Endothelial cell of umbilical vein (primary cell): ENCODE measurements around the gene SAMD5. TPM values are rescaled to one million over a fixed set of nuclear protein-coding genes. Genes with fewer than 3 reads are reported as not detected.

Experiments
- BruUV-seq: library from RNA; stranded (reverse); fragments of 400-500 nt; replicated peaks from 2 replicates; lab custom pipeline; 2021; lab: Mats Ljungman, UMichigan
- CTCF ChIA-PET: fragments of 300-600, 350-600 bp; sonication (Branson Sonifier 250); formaldehyde crosslinking; loops from one replicate; lab custom pipeline; 2021; ENCODE audit warnings: antibody characterized with exemption, inconsistent platforms; lab: Charles Lee
- POLR2A ChIA-PET: fragments of 300-600, 350-600 bp; sonication (Branson Sonifier 250); formaldehyde crosslinking; loops from one replicate; lab custom pipeline; 2021; ENCODE audit warnings: antibody characterized with exemption, inconsistent platforms; lab: Charles Lee
- DNase-seq: peaks from one replicate; pipeline ENCODE4 v3.0.0-alpha.2; 2011; ENCODE audit warnings: low read depth, low spot score
- FAIRE-seq: peaks from 2 replicates; lab custom pipeline; 2011; peaks lifted over from hg19 to GRCh38; lab: Jason Lieb, UNC
- H2AFZ ChIP-seq: 2 replicates; pipeline ENCODE4 v1.6.0; 2012; ENCODE audit warnings: low read depth, low read length, control low read depth, inconsistent platforms
- H3K27ac ChIP-seq: 2 replicates; pipeline ENCODE4 v1.5.1; 2011; ENCODE audit warnings: low read depth, mild to moderate bottlenecking, control low read depth, low read length, moderate library complexity; ENCODE audit not compliant: insufficient read depth
- H3K27me3 ChIP-seq, 2 experiments: 2 replicates each; pipeline versions ENCODE4 v1.6.0 to v1.6.1; 2011; ENCODE audit warnings: low read length in 2 of 2, mixed read lengths in 1 of 2; ENCODE audit not compliant: control insufficient read depth in 2 of 2, insufficient read depth in 2 of 2
- H3K36me3 ChIP-seq, 2 experiments: 2 replicates in 1 of 2; 3 replicates in 1 of 2; pipeline ENCODE4 v1.5.1; 2011; ENCODE audit warnings: low read length in 2 of 2, mild to moderate bottlenecking in 1 of 2, moderate library complexity in 1 of 2; ENCODE audit not compliant: control insufficient read depth in 2 of 2, insufficient read depth in 2 of 2; ENCODE audit errors: extremely low read depth in 1 of 2
- H3K4me1 ChIP-seq: 3 replicates; pipeline ENCODE4 v1.5.1; 2011; ENCODE audit warnings: mild to moderate bottlenecking, low read length; ENCODE audit not compliant: control insufficient read depth, insufficient read depth; ENCODE audit errors: extremely low read depth
- H3K4me2 ChIP-seq: 2 replicates; pipeline ENCODE4 v1.6.1; 2011; ENCODE audit warnings: low read length, control low read depth, mixed read lengths; ENCODE audit not compliant: insufficient read depth
- H3K4me3 ChIP-seq, 3 experiments: fragments of 200-600 bp in 1 of 3; sonication (generic), shearing (Covaris generic) in 1 of 3; replicated peaks in 1 of 3; 2 replicates each; pipeline ENCODE4 v1.5.1; 2011 to 2016; ENCODE audit warnings: control low read depth in 3 of 3, low read length in 3 of 3, mild to moderate bottlenecking in 2 of 3, inconsistent platforms in 1 of 3, low read depth in 1 of 3, moderate library complexity in 1 of 3; ENCODE audit not compliant: insufficient read depth in 1 of 3
- H3K79me2 ChIP-seq: 2 replicates; pipeline ENCODE4 v1.6.0; 2012; ENCODE audit warnings: low read length, inconsistent platforms; ENCODE audit not compliant: control insufficient read depth, insufficient read depth
- H3K9ac ChIP-seq: replicated peaks from 2 replicates; pipeline ENCODE3; 2011; ENCODE audit warnings: low read length, control low read depth; ENCODE audit not compliant: insufficient read depth; ENCODE audit errors: extremely low read depth
- H3K9me1 ChIP-seq: replicated peaks from 3 replicates; pipeline ENCODE4 v1.6.0; 2011; ENCODE audit warnings: mild to moderate bottlenecking, low read length; ENCODE audit not compliant: control insufficient read depth, insufficient read depth; ENCODE audit errors: extremely low read depth
- H3K9me3 ChIP-seq: replicated peaks from 2 replicates; pipeline ENCODE4 v1.5.1; 2012; ENCODE audit warnings: low read length, inconsistent platforms; ENCODE audit not compliant: control insufficient read depth, insufficient read depth
- H4K20me1 ChIP-seq: replicated peaks from 2 replicates; pipeline ENCODE3; 2011; ENCODE audit warnings: mild to moderate bottlenecking, low read length; ENCODE audit not compliant: control insufficient read depth, insufficient read depth; ENCODE audit errors: extremely low read depth
- CTCF ChIP-seq, 2 donors: IDR thresholded peaks; 1 replicate in 1 of 2; 2 replicates in 1 of 2; pipeline ENCODE4 v1.5.1; 2011; ENCODE audit warnings: low read length in 2 of 2, mild to moderate bottlenecking in 2 of 2, moderate library complexity in 2 of 2, control low read depth in 1 of 2, inconsistent platforms in 1 of 2, low read depth in 1 of 2; ENCODE audit not compliant: insufficient read depth in 1 of 2; ENCODE audit errors: extremely low read depth in 1 of 2
- EZH2 ChIP-seq: IDR thresholded peaks from 2 replicates; pipeline ENCODE4 v1.6.1; 2012; ENCODE audit warnings: borderline replicate concordance, low read depth, mild to moderate bottlenecking, moderate library complexity, low read length, inconsistent platforms; ENCODE audit not compliant: severe bottlenecking
- FOS ChIP-seq: IDR thresholded peaks from 2 replicates; pipeline ENCODE4 v1.6.1; 2011; ENCODE audit warnings: mild to moderate bottlenecking, low read length, moderate library complexity, borderline replicate concordance; ENCODE audit not compliant: insufficient read depth
- GATA2 ChIP-seq: IDR thresholded peaks from 2 replicates; pipeline ENCODE4 v1.7.0; 2011; ENCODE audit warnings: low read depth, mild to moderate bottlenecking, moderate library complexity, mixed read lengths, low read length; ENCODE audit not compliant: insufficient read length, insufficient read depth
- JUN ChIP-seq: IDR thresholded peaks from 2 replicates; pipeline ENCODE4 v1.6.1; 2011; ENCODE audit warnings: borderline replicate concordance, low read depth; ENCODE audit not compliant: insufficient read length, insufficient read depth
- MAX ChIP-seq: IDR thresholded peaks from 2 replicates; pipeline ENCODE4 v1.6.1; 2011; ENCODE audit not compliant: insufficient read depth, insufficient read length
- MYC ChIP-seq: IDR thresholded peaks from one replicate; pipeline ENCODE4 v1.6.1; 2011; ENCODE audit warnings: mild to moderate bottlenecking, low read depth, low read length
- POLR2A ChIP-seq: IDR thresholded peaks from 2 replicates; pipeline ENCODE4 v1.6.1; 2012; ENCODE audit warnings: low read depth, mild to moderate bottlenecking, control low read depth, low read length
- POLR2AphosphoS5 ChIP-seq: IDR thresholded peaks from 2 replicates; pipeline ENCODE4 v1.6.1; 2012; ENCODE audit warnings: low read depth, mild to moderate bottlenecking, control low read depth, low read length, moderate library complexity; ENCODE audit not compliant: insufficient read depth
- dilution Hi-C: fragments of 300-500 bp; cut with MboI; formaldehyde crosslinking; loops from one replicate; pipeline ENCODE4 v1.15.0; 2019; ENCODE audit warnings: low sequenced_read_pairs; ENCODE audit not compliant: extremely low pct_ligation_motif_present
- intact Hi-C: fragments of 100-400 bp; cut with micrococcal nuclease; formaldehyde crosslinking; loops from one replicate; pipeline ENCODE4 v1.10.0; 2022
- polyA plus RNA-seq, 4 experiments: library from polyadenylated mRNA; depleted of rRNA in 3 of 4; stranded (reverse) in 3 of 4; unstranded in 1 of 4; fragments of >200 nt; gene quantifications; 2 replicates each; pipeline versions ENCODE4 v1.2.1 to v1.2.3, GENCODE V29; 2011 to 2012; ENCODE audit warnings: missing spikeins in 1 of 4
- total RNA-seq: library from RNA; stranded (reverse); gene quantifications from 2 replicates; pipeline ENCODE4 v1.2.3, GENCODE V29; 2021

The SAMD5 gene
- total and polyA plus RNA-seq, 2 donors (not counting 3 experiments of a cell fraction or from before 2014, with no cell fraction given): 0.75 to 6.9 TPM

- Histone ChIP-seq H3K27ac (no peak overlapping the region), H3K9ac (no peak overlapping the region), H3K79me2 (no peaks in the 10 kb centered on the region), H3K36me3 (no peaks in the 10 kb centered on the region), H2AFZ (no peak overlapping the region), H3K4me1 (no peaks in the 10 kb centered on the region), H3K9me3 (no peaks in the 10 kb centered on the region), H3K9me1 (no peaks in the 10 kb centered on the region), H4K20me1 (no peaks in the 10 kb centered on the region), H3K27me3 (no peaks in the 10 kb centered on the region), H3K4me3 (no peak overlapping the region), H3K4me2 (no peak overlapping the region)
- DNase-seq: no peak
- FAIRE-seq: no peak
- intact Hi-C loops: no loop called here
- ChIA-PET POLR2A (no interaction called here), CTCF (interaction anchor here (0.9 kb wide), 1 partner anchor 10 kb away, joined by 4 read pairs; no protein-coding TSS in a partner anchor)
- TF ChIP-seq EZH2 (no peak), MAX (no peak)
- dilution Hi-C loops: no loop called here
- BruUV-seq: no TSS peak
Measured at GRCh38 chr6:147546501-147547368, 38.2 kb downstream of the SAMD5 start.

- DNase-seq (no peak), FAIRE-seq (no peak)
- Histone ChIP-seq H4K20me1 (no peaks in the 10 kb centered on the region), H2AFZ (no peak overlapping the region), H3K9me3 (no peaks in the 10 kb centered on the region), H3K4me2 (no peak overlapping the region), H3K4me3 (no peak overlapping the region), H3K36me3 (no peaks in the 10 kb centered on the region), H3K27ac (no peak overlapping the region), H3K4me1 (no peaks in the 10 kb centered on the region), H3K9ac (no peak overlapping the region), H3K9me1 (no peaks in the 10 kb centered on the region), H3K27me3 (no peaks in the 10 kb centered on the region), H3K79me2 (no peaks in the 10 kb centered on the region)
- CTCF ChIA-PET: interaction anchor here (0.9 kb wide), 1 partner anchor 11 kb away, joined by 4 read pairs; no protein-coding TSS in a partner anchor
- POLR2A ChIA-PET: no interaction called here
- intact Hi-C loops (no loop called here), dilution Hi-C loops (no loop called here)
- no TSS peak for BruUV-seq
- no peak for TF ChIP-seq POLR2A
- no peak for TF ChIP-seq CTCF (IDR thresholded peaks at IDR 0.05; ENCODE audit: extremely low read depth in 1 of 2, insufficient read depth in 1 of 2, low read depth in 1 of 2, low read length in 2 of 2)
- no peak for TF ChIP-seq POLR2AphosphoS5
- TF ChIP-seq EZH2: no peak
- TF ChIP-seq GATA2: no peak
- TF ChIP-seq MYC: no peak
- no peak for TF ChIP-seq MAX
- TF ChIP-seq FOS: no peak
- TF ChIP-seq JUN: no peak
Measured at GRCh38 chr6:147547369-147547902, 38.9 kb downstream of the SAMD5 start.
